NCI-H1694 treated with DMSO at 0.1 percent for 48 hours (cell line): ENCODE measurements around the gene COL26A1.

Experiments used
- DNase-seq: peaks from one replicate; lab custom pipeline; 2025; lab: John Stamatoyannopoulos, UW

COL26A1 gene

DNA sequence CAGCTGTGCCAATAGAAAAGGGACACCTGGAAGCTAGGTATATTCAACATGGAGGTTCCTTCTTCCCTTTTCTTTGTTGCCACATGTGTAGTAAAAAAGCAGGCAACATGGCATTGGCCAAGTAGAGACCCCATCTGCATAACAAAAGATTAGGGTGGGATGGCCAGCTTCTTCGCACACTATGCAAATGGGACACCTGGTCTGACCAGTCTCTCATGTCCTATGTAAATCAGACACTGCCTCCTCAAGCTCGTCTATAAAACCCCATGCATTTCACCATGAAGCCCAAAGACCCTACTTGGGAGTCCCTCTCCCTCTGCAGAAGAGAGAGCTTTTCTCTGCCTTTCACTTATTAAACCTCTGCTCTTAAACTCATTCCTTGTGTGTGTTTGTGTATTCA lies 212.5 kb downstream of the COL26A1 start:
- no peak for DNase-seq

DNA sequence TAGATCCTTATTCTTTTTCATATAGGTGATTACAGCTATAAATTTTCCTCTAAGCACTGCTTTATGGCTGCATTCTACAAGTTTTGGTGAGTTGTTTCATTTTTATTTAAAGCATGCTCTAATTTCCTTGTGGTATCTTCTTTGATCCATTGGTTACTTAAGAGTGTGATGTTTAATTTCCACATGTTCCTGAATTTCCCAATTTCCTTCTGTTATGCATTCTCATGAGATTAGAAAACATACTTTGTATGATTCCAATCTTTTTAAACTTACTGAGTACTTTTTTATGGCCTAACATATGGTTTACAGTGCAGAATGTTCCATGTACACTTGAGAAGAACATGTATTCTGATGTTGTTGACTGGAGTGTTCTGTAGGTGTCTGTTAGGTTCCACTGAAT lies 213.0 kb downstream of the COL26A1 start:
- no peak for DNase-seq

DNA sequence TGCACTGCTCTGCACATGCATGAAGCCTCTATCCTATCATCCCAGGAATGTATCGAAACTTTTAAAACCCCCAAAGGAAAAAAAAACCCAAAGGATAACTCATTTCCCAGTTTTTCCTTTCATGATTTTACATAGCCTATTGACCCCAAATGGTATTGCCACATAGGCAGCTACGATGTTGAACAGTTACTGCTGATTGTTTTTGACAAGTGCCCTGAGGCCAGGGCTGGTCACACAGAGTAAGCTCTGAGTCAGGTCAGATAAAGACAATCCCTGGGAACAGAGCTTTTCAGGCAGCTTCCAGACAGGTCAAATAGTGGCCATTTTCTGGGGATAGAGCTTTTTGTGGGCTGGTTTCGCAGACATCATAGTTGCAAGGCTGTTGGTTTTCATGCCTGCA lies 214.3 kb downstream of the COL26A1 start:
- no peak for DNase-seq

DNA sequence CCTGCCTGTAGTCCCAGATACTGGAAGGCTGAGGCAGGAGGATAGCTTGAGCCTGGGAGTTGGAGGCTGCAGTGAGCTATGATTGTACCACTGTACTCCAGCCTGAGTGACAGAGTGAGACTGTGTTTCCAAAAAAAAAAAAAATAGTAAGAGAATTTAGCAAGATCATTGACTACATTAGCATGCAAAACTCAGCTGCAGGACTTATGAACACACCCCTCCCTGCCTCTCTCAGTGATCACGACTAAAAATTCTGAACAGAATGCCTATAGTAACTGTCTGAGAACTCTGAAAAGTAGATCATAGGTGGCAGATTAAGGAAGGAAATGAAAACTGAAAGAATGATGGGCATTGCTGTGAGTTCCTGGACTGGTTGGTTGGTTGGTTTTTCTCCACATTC lies 215.9 kb downstream of the COL26A1 start:
- DNase-seq, result no peak

DNA sequence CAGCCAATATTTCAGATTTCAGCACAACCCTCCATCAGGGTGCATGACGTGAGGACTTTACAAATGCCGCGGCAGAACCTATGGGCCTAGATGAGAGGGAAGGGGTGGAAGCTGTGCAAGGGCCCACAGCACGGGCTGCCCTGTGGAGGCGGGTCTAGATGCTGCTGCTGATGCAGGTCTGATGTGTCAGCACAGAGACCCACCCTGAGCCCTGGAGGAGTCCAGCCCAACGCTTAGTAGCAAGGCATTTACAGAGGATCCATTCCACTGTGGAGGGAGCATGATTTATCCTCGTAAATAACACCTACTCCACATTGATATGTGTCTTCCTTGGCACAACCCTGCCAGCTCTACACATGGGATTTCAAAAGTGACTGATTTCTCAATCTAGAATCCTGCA lies 217.9 kb downstream of the COL26A1 start:
- DNase-seq, result no peak

DNA sequence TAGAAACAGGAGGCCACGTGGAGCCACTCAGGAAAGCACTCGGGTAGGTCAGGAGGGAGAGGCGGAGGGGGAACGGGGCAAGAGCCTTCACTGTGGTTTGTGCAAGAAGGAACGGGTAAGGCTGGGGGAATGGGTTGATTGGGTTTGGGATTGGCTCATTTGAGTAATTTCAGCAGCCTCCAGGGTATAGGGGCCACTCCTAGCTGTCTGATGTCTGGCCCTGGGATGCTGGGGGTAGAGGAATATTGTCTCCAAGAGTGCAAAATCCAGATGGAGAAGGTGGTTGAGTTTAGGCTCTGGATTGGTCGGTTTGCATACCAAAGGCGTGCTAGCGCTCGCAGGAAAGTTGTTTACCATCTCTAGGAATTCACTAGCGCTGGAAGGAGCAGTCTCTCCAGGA lies 219.2 kb downstream of the COL26A1 start:
- no peak for DNase-seq

DNA sequence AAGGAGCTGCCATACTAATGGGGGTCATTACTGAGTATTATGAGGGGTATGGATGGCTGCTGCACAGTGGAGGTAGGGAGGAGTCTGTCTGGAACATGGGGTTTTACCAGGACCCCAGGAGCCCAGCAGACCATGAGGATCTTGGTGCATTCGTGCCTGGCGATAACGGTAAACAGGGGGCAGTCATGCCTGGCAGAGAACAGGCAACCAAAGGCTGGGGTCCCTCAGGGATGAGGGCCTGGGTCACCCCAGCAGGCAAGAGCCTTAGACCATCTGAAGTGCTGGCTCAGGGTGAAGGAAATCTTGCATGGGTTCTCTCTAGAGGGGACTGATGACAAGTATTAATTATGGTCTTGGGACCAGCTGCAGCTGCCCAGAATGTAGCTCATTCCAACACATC lies 220.3 kb downstream of the COL26A1 start:
- no peak for DNase-seq

DNA sequence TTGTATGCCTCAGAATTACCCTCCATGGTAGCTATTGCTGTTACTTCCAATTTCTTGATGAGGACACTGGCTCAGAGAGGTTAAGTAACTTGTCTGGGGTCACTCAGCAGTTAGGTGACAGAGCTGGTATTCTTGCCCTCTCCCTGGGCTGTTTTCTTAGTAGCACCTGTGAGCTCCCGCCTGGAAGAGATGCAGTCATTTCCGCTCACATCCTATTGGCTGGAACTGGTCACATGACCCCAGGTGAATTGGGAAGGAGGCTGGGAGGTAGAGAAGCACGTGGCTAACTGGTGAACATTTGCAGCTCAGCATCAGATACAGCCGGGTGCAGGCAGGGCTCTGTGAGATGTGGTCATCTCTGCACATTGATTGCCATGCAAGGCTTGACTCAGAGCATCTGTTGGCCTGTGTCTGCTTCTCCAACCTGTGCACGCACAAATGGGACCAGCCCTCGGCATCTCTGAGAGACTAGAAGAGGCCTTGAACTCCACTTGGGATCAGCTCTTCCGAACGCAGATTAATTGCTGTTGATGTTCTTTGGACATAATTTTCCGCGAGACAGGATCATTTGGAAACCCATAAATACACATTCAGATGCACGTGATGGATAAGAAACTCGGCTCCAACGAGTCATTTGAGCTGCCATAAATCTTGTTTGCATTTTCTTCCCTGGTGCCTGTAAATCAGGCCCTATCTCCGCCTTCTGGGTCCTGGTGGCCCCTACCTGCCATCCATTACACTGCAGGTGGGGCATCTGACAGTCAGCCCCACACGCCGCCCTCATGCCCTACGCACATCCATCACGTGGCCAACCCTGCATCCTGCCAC lies 223.6 kb downstream of the COL26A1 start:
- no peak for DNase-seq

DNA sequence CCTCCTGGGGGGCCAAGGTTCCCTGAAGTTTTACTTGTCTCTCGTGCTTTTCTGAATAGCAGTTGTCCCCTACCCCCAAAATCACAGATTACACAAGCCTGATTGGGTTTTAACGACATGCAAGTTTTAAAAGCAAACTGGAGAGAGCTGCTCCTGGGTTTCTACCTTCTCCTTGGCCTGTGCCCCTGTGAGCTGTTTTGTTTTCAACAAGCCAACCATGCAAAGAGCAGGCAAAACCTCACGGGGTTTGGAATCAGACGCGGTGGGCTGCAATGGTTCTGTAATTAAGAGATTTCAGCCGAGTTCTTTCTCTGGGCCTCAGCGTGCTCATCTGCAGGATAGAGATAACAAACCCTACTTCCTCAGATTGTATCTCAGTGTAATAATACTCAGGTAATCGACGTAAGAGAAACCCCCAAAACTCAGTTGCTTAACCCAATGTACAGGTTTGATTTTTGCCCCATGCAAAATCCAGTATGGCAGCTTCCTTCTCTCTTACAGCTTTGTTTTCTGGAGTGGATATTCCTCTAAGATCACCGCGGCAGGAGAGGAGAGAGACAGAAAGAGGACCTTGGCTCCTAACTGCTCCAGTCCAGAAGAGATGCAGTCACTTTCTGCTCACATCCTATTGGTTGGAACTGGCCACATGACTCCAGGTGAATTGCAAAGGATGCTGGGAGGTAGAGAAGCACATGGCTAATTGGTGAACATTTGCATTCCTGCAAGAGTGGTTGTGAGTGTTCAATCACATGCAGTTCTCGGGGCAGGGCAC lies 224.4 kb downstream of the COL26A1 start:
- no peak for DNase-seq

DNA sequence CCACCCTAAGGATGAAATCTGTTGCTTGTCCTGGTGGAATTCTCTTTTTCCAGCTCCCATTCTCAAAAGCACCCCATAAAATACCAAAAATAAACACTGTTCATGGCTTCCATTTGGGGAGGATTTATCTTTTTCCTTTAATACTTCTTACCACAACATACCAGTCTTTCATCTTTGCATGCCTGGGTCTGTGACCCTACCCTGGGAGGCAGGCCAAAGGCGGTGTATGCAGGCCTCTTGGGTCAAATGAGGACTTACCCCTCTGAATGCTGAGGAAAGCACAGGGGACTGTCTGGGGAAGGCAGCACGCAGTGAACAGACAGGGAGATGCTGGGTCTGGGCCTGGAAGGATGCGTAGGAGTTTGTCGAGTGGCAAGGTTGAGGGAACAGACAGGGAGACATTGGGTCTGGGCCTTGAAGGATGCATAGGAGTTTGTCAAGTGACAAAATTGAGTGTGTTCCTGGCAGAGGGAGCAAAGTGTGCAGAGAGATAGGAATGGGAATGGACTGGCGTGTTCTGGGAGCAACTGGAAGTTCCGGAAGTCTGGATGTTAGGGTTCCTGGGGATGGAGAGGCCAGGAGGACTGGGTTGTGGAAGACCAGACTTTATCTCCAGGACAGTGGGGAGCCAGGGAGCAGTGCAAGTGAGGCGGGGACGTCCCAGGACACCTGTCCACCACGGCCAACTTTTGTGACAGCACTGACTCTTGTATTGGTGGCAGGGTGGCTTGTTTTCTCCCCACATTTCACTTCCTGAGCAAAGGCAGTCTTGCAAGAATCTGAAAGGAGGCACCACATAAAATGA lies 225.7 kb downstream of the COL26A1 start:
- DNase-seq, result no peak

DNA sequence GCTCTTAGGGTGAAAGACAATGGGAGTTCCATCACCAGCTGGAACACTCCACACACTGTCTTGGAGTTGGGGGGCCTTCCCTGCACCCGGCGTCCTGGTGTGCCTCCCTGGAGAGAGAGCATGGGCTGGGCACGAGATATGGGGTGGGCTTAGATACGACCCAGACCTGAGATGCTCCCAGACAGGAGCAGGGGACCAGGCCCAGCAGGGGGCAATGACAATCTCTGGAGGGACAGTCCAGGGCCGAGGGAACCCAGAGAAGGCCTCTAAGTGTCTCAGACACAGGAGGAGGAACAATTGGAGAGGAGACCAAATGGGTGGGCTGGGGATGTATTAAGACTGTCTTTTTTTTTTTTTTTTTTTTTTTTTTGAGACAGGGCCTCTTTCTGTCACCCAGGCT lies 226.4 kb downstream of the COL26A1 start:
- DNase-seq, result no peak

DNA sequence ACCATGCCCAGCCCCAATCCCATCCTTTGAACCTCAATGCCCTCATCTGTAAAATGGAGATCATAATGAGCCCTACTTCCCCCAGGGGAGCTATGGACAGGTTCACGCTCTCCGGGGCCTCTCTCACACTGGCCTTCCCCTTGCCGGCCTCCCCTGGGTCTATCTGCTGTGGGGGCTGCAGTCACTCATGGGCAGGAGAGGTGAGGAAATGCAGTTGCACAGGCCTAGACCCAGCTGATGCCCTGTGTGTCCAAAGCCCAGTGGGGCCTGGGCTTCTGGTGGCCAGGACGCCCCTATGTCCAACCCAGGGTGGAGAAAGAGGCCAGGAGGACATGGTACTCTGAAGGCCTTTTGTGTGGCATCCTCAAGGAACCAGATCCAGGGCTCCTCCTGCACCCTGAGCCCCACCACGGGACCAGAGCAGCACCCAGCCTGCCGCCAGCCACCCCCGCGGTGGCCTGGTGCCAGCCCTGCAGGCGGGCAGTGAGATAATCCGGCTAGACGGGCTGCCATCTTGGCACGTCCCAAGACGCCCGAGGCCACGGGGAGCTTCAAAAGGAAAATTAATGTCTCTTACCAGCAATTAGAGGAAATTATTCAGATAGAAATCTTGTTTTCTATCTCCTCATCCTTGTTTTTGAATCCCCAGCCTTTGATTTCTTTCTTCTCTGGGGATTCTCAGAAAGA lies 227.4 kb downstream of the COL26A1 start:
- no peak for DNase-seq

DNA sequence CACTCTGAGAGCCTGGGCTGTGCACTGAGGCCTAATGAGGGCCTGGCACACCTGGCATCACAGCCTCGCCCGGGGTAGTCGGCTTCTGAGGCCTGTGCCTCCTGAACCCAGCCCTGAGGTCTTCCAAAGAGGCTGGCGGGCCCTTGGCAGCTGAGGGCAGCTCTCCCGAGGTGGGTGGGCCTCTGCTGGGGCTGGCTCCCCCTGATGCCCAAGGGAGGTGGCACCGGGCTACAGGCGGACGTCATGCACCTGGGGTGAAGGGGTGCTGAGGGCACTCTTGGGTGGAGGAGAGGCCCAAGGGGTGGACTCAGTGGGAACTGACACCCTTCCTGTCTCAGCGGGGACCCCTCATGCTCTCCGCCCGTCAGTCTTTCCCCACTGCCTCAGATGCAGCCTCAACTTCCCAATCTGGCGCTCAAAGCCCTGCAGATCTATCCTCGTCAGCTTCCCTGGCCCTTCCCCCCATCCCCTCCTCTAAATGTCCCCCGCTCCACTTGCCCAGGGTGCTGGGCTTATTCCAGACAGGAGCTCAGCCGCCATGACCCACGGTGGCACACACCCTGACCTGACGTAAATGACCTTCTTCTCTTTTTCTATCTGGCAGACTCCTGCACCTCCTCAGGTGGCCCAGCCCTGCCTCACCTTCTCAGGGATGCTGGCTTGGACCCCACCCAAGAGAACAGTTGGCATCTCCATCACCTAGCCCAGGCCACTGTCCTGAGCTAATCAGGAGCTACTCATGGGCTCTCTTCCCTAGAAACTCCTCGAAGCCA lies 228.2 kb downstream of the COL26A1 start:
- DNase-seq, result no peak

DNA sequence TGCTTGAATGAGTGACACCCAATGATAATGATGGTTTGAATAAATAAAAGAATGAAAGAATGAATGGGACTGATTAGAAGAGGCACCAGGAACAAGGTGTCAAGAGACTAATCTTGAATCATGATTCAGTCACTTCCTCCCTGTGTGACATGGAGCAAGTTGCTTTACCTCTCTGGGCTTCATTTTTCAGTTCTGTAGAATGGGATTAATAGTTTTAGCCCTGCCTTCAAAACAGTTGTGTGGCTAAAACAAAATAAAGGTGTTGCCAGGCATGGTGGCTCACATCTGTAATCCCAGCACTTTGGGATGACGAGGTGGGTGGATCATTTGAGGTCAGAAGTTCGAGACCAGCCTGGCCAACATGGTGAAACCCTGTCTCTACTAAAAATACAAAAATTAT lies 228.8 kb downstream of the COL26A1 start:
- DNase-seq, result no peak

DNA sequence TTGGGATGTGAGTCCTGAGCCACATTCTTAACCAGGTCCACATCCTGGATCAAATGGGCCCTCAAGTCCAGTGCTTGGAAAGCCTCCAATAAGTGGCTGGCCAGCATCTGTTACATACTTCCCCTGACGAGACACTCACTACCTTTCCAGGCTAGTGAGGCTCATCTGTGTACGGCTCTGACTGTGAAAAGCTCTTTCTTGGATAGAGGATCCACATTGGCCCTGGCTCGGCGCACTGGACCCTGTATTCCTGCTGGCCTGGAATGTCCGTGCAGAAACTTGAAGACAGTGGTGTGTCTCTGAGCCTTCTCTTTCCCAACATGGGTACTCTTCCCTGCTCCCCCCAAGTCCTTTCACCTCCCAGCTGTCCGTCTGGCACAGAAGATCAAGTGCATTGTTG lies 230.9 kb downstream of the COL26A1 start:
- DNase-seq, result no peak

DNA sequence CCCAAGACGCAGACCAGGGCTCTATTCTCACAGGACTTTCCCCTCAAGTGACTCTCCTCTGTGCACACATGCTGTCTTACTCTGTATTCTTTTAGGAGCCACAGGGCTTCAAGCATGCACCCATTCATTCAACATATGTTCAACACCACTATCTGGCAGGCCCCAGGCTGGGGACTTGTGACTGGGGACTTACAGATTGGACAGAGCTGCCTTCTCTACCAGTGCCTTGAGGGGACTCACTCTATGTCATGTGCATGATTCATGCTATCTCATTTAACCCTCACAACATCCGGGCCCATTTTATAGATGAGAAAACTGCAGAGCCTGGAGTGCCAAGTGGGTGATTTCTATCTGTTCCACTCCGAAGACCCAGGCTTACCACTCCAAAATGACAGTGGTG lies 232.1 kb downstream of the COL26A1 start:
- DNase-seq, result no peak

DNA sequence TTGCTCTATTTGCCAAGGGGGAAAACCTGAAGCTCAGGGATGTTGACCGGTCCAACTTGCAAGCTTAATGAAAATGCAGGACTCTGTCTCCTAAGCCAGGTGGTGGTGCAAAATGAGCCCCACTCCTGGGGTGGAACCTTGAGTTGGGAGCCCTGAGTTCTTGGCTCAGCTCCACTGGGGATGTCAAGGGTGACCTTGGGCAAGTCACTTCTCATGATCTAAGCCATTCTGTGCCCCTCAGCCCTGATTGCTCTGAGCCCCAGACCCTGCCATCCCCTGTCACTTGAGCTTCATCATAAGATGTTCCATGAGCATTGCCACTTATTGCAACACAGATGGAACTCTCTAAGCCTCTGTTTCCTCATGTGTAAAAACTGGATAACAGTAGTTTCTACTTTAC lies 232.6 kb downstream of the COL26A1 start:
- no peak for DNase-seq

DNA sequence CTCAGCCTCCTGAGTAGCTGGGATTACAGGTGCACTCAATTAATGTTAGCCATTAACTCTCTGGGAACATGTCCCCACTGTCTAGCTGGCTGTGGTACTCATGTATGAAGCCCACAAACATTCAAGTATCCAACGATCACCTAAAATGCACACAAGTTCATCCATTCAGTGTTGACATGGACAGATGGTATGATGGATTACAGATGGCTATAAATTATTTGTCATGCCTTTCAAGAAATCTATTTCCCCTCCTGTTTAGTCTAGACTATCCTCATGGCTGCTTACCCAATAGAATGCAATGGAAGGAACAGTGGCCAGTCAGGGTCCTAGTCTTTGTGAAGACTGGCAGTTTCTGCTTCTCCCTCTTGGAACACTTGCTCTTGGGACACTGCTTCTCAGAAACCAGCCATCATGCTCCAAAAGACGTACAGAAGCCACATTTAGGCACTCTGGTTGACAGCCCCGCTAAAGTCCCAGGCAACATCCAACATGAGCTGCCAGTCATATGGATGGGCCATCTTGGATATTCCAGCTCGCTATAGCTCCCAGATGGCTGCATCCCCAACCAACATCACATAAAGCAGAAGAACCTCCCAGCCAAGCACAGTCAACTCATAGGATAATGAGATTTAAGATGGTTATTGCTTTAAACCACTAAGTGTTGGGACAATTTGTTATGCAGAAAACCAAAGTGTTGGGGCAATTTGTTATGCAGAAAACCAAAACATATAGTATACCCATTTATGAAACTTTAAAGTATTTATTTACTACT lies 233.3 kb downstream of the COL26A1 start:
- DNase-seq, result no peak

DNA sequence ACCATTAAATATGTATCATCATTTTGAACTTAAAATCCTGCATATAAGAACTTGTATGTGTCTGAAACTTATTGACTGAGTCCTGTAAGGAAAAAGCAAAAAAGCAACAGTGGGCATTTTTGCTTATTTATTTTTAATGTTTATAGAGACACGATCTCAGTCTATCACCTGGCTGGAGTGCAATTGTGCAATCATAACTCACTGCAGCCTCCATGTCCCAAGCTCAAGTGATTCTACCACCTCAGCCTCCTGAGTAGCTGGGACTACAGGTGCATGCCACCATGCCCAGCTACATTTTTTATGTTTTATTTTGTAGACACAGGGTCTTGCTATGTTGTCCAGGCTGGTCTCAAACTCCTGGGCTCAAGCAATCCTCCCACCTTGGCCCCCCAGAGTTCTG lies 234.2 kb downstream of the COL26A1 start:
- DNase-seq, result no peak

DNA sequence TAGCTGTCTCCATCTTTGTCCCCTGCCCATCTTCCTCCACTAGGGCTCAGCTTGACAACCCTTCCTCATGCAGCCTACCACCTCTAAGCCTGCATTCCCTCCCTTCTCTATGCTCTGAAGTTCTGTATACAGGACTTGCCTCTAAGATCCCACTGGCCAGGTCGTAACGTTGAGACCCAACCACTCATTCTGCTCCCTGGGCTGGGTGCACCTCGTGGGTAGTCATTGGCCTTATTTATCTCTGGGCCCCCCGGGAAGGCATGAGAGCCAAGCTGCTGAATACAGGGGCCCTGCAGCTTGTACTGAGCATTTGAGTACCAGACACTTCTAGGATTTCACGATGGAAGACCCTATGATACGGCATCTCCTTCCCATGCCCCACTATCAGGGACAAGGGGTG lies 235.3 kb downstream of the COL26A1 start:
- DNase-seq, result no peak
